AG10803 (cell line): ENCODE data around the gene MCF2L2.

Experiments
- DNase-seq: peaks from one replicate; pipeline ENCODE4 v3.0.0; 2010; ENCODE audit warnings: low read depth
- H3K4me3 ChIP-seq: 2 replicates; pipeline ENCODE4 v1.5.1; 2011; ENCODE audit warnings: mild to moderate bottlenecking, low read length, control low read depth
- CTCF ChIP-seq: conservative IDR thresholded peaks from 2 replicates; pipeline ENCODE4 v1.5.1; 2011; ENCODE audit warnings: mild to moderate bottlenecking, low read length, control low read depth, inconsistent platforms

MCF2L2 gene

GRCh38 chr3:183226333-183226890 lies 202.0 kb downstream of the MCF2L2 start:
- no peak for TF ChIP-seq CTCF
- DNase-seq: no peak
- H3K4me3 ChIP-seq: no peak overlapping the region

GRCh38 chr3:183224180-183224970 lies 204.0 kb downstream of the MCF2L2 start:
- no peak overlapping the region for H3K4me3 ChIP-seq
- TF ChIP-seq CTCF: no peak
- no peak for DNase-seq

GRCh38 chr3:183222631-183223235 lies 205.7 kb downstream of the MCF2L2 start:
- DNase-seq: no peak
- no peak for TF ChIP-seq CTCF
- no peak overlapping the region for H3K4me3 ChIP-seq

- no peak for DNase-seq
- TF ChIP-seq CTCF: no peak
- H3K4me3 ChIP-seq: no peak overlapping the region
Observed at GRCh38 chr3:183220828-183221227, 207.6 kb downstream of the MCF2L2 start.

GRCh38 chr3:183218826-183219225 lies 209.6 kb downstream of the MCF2L2 start:
- H3K4me3 ChIP-seq: no peak overlapping the region
- DNase-seq: no peak
- no peak for TF ChIP-seq CTCF

- no peak for TF ChIP-seq CTCF
- H3K4me3 ChIP-seq: no peak overlapping the region
- no peak for DNase-seq
Observed at GRCh38 chr3:183217548-183218332, 210.7 kb downstream of the MCF2L2 start.
